Measurements from ENCODE around the gene PTPRC. TPM values are rescaled to one million over a fixed set of nuclear protein-coding genes. Genes with fewer than 3 reads are reported as not detected.

Gene PTPRC
- polyA plus RNA-seq, 12 donors = 3.3 to 28.6 (median 6.2) TPM; not detected in 1

Other genes starting within 250 kb of the PTPRC start
- gene ATP6V1G3, start 98.4 kb upstream of the PTPRC start, polyA plus RNA-seq (ENCODE audit: insufficient read length in 12 of 12) = not detected

All from muscle of arm (tissue), 12 donors.